Measurements from ENCODE around the gene FGF14.

- TF ChIP-seq CTCF (IDR thresholded peaks at IDR 0.05; ENCODE audit: insufficient read depth, low read depth, low read length) (no peak), EZH2 (IDR thresholded peaks at IDR 0.05; ENCODE audit: insufficient read depth, low read length) (no peak)
Measured at GRCh38 chr13:102097708-102098107, 304.1 kb downstream of the FGF14 start.

Data from astrocyte (in vitro differentiated cells and primary cell).